ENCODE measurements around the gene PHEX. TPM values are rescaled to one million over a fixed set of nuclear protein-coding genes. Genes with fewer than 3 reads are reported as not detected.

Gene PHEX
- total RNA-seq, 3 donors from 2014 or later = 0.16 to 5.6 (median 2.5) TPM

DNA sequence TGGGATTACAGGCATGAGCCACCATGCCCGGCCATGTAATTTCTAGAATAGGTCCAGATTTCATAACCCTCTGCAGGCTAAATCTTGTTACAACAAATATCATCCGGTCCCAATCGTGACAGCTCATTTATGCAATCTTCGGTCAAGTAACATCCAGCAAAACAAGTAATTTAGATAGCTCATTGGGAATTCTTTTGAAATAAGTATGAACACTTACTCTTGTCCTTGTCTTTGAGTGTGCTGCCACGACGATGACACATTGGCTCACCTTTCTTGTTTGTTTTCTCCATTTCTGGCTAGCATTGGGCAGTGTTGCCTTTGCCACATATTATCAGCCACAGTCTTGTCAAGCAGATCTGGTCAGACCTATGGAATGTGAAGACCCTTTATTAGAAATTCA, 92.0 kb downstream of the PHEX start:
- Histone ChIP-seq H3K36me3 (no peaks in the 10 kb centered on the region), H3K4me1 (no peaks in the 10 kb centered on the region), H3K9me3 (no peaks in the 10 kb centered on the region), H3K27ac (no peak overlapping the region), H3K4me3 (no peak overlapping the region), H3K27me3 (no peaks in the 10 kb centered on the region)
- DNase-seq (ENCODE audit: low spot score in 2 of 2) = no peak
- no peak for TF ChIP-seq POLR2AphosphoS5 (IDR thresholded peaks at IDR 0.05)
- intact Hi-C loops (cut with DNase I; ENCODE audit: low total_unique reads) = no loop called here

DNA sequence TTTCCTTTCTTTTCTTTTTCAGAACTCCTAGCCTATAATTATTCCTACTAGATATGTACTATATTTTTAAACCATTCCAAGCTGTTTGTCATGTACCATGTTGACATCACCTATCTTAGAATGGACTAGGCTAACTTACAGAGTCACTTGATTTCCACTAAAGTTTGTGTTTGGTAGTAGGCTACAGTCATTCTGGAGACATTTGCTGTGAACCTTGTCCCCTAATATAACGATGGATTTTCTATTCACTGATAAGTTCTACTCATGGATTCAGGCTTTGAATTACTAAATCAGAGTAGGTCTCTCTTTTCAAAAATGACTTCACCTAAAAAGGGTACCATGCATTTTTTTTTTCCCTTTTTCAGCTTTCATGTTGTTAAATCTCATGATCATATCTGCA, 93.4 kb downstream of the PHEX start:
- Histone ChIP-seq H3K27me3 (no peaks in the 10 kb centered on the region), H3K9me3 (no peaks in the 10 kb centered on the region), H3K4me3 (no peak overlapping the region), H3K27ac (no peak overlapping the region), H3K36me3 (no peaks in the 10 kb centered on the region), H3K4me1 (no peaks in the 10 kb centered on the region)
- no peak for DNase-seq (ENCODE audit: low spot score in 2 of 2)
- no peak for TF ChIP-seq POLR2A (IDR thresholded peaks at IDR 0.05)
- TF ChIP-seq POLR2AphosphoS5 (IDR thresholded peaks at IDR 0.05) = no peak
- TF ChIP-seq, protein P1, sequence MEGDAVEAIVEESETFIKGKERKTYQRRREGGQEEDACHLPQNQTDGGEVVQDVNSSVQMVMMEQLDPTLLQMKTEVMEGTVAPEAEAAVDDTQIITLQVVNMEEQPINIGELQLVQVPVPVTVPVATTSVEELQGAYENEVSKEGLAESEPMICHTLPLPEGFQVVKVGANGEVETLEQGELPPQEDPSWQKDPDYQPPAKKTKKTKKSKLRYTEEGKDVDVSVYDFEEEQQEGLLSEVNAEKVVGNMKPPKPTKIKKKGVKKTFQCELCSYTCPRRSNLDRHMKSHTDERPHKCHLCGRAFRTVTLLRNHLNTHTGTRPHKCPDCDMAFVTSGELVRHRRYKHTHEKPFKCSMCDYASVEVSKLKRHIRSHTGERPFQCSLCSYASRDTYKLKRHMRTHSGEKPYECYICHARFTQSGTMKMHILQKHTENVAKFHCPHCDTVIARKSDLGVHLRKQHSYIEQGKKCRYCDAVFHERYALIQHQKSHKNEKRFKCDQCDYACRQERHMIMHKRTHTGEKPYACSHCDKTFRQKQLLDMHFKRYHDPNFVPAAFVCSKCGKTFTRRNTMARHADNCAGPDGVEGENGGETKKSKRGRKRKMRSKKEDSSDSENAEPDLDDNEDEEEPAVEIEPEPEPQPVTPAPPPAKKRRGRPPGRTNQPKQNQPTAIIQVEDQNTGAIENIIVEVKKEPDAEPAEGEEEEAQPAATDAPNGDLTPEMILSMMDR (IDR thresholded peaks at IDR 0.05) = no peak
- intact Hi-C loops (cut with DNase I; ENCODE audit: low total_unique reads) = no loop called here

DNA sequence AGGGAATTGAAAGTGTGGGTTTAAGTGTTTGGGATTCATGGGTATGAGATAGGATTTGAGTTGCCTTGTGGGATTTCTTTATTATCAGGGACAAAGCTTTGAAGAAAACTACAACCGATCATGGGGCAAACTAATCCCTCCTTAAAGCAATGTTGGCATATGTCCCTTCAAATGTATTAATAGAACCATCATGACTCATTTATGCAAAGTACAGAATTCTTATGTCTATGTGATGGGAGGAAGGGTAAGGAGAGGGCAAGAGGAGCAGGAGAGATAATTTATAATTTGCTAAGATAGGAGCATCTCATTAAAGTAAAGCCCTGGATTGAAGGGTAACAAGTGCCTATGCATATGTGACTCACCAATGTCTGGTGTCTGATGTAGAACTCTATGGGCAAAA, 94.2 kb downstream of the PHEX start:
- no peaks in the 10 kb centered on the region for H3K4me1 ChIP-seq
- no peaks in the 10 kb centered on the region for H3K27me3 ChIP-seq
- intact Hi-C loops (cut with DNase I; ENCODE audit: low total_unique reads) = no loop called here
- no peaks in the 10 kb centered on the region for H3K9me3 ChIP-seq
- H3K4me3 ChIP-seq = no peak overlapping the region
- TF ChIP-seq POLR2AphosphoS5 (IDR thresholded peaks at IDR 0.05) (no peak), POLR2A (IDR thresholded peaks at IDR 0.05) (no peak)
- TF ChIP-seq, protein P1 (IDR thresholded peaks at IDR 0.05) = no peak
- no peak overlapping the region for H3K27ac ChIP-seq
- DNase-seq (ENCODE audit: low spot score in 2 of 2) = no peak
- no peaks in the 10 kb centered on the region for H3K36me3 ChIP-seq

DNA sequence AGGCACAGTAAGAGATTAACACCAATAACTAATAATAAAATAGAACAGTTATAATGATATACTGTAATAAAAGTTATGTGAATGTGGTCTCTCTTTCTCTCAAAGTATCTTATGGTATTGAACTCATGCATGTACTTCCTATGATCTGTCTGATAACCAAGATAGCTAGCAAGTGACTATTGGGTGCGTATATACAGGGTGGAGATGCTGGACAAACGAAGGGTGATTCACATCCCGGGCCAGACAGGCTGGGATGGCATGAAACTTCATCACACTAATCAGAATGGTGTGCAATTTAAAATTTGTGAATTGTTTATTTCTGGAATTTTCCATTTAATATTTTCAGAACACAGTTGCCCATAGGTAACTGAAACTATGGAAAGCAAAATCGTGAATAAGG, 96.8 kb downstream of the PHEX start:
- intact Hi-C loops (cut with DNase I; ENCODE audit: low total_unique reads) = no loop called here
- no peak for TF ChIP-seq POLR2AphosphoS5 (IDR thresholded peaks at IDR 0.05)
- TF ChIP-seq POLR2A (IDR thresholded peaks at IDR 0.05) = no peak
- TF ChIP-seq, protein P1 (IDR thresholded peaks at IDR 0.05) = no peak
- Histone ChIP-seq H3K9me3 (no peaks in the 10 kb centered on the region), H3K4me1 (no peaks in the 10 kb centered on the region), H3K27ac (no peak overlapping the region), H3K27me3 (no peaks in the 10 kb centered on the region), H3K4me3 (no peak overlapping the region), H3K36me3 (no peaks in the 10 kb centered on the region)
- DNase-seq (ENCODE audit: low spot score in 2 of 2) = no peak

DNA sequence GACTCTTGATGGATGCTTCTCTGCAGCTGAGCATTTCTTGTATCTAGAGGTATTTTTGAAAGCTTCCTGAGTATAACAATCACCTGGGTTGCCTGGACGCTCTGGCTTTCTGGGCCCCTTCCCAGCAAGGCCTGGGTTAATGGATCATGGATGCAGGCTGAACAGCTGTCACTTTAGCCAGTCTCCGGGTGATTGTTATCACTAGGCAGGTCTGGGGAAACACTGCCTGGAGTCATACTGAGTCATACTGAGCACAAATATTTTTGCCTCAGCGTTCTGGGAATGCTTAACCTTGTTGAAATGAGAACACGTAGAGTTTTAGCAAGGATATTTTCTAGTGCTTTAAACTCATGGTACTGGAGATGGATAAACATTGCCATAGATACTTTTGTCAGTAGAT, 102.6 kb downstream of the PHEX start:
- DNase-seq (ENCODE audit: low spot score in 2 of 2) = no peak
- Histone ChIP-seq H3K36me3 (no peaks in the 10 kb centered on the region), H3K9me3 (no peaks in the 10 kb centered on the region), H3K4me1 (no peaks in the 10 kb centered on the region), H3K27ac (peak overlapping the region; percentile 72 to 78), H3K4me3 (no peak overlapping the region), H3K27me3 (peaks cover 0 to 9% of the 10 kb centered on the region in 2 donors)
- intact Hi-C loops (cut with DNase I; ENCODE audit: low total_unique reads) = no loop called here
- TF ChIP-seq POLR2AphosphoS5 (IDR thresholded peaks at IDR 0.05) (no peak), POLR2A (IDR thresholded peaks at IDR 0.05) (no peak)
- TF ChIP-seq, protein P1 (IDR thresholded peaks at IDR 0.05) = no peak

DNA sequence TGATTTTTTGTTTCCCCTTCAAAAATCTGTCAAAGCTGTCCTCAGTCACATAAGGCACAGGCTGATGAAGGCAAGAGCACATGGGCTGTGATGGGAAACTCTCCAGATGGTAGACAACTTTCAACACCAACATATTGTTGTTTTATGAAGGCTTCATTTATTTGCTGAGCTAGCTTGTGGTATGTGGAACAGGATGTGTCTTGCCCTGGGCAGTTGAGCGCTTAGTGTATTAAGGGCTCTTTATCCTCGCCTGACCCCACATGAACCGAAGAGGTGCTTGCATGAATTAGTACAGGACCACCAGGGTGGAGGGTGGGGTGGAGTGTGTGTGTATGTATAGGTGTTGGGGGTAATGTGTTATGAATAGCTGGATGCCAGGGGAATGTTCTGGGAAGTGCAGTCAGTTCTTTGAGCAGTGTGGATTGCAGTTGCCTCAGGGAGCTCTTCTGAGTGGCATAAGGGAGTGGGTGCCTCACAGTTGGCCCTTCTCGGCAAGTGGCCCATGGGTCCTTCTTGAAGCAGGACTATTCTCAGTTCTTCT, 103.1 kb downstream of the PHEX start:
- H3K4me3 ChIP-seq = peak overlapping the region in 1 of 3 donors; percentile 19
- peak overlapping the region; percentile 72 to 78 for H3K27ac ChIP-seq
- peaks cover 0 to 13% of the 10 kb centered on the region in 2 donors for H3K27me3 ChIP-seq
- H3K36me3 ChIP-seq = no peaks in the 10 kb centered on the region
- DNase-seq (ENCODE audit: low spot score in 2 of 2) = peak; percentile 52 to 61
- no peaks in the 10 kb centered on the region for H3K9me3 ChIP-seq
- intact Hi-C loops (cut with DNase I; ENCODE audit: low total_unique reads) = no loop called here
- H3K4me1 ChIP-seq = no peaks in the 10 kb centered on the region
- TF ChIP-seq POLR2AphosphoS5 (IDR thresholded peaks at IDR 0.05) = peak in 1 of 3 donors; percentile 10
- no peak for TF ChIP-seq POLR2A (IDR thresholded peaks at IDR 0.05)
